Body of pancreas (tissue), 4 donors: ENCODE data around the gene MBD4.

ENCODE experiments used
- CTCF ChIP-seq, 7 experiments: fragments of 450-650 bp in 4 of 7; fragments of 200-600 bp in 3 of 7; sonication (generic) in 3 of 7; IDR thresholded peaks; one replicate each; pipeline ENCODE4 v1.5.1; 2016 to 2019; ENCODE audit warnings: antibody characterized with exemption in 7 of 7
- POLR2A ChIP-seq, 3 donors: fragments of 450-650 bp; IDR thresholded peaks; one replicate each; pipeline ENCODE4 v1.6.1; 2016; ENCODE audit warnings: antibody characterized with exemption in 3 of 3, mild to moderate bottlenecking in 2 of 3

DNA sequence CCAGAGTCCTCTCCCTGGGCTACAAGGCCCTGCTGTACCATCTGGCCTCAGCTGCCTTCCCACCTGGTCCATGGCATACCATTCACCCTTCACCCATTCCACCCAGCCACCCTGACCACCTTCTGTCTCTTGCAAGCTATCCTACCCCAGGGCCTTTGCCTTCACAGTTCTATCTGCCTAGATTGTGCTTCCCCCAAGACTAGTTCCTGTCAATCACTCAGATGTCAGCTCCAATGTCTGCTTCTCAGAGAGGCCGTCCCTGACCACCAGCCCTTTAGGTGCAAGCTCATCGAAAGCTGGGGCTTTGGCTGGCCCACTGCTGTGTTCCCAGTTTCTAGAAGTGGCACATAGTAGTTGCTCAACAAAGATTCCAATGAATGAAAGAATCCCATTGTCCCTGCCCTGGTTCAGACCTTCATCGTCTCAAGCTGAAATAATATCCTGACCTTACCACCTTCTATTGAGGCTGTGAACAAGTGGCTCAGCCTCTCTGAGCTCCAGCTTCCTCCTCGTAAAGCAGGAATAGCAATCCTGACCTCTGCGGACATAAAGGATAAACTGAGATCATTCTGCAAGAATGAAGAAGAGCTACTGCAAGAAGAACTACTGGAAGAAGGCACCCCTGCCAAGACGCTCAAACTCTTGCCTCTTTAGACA, 27.1 kb downstream of the MBD4 start:
- no peak for TF ChIP-seq POLR2A (IDR thresholded peaks at IDR 0.05)
- no peak for TF ChIP-seq CTCF (IDR thresholded peaks at IDR 0.05)
